Neural cell (in vitro differentiated cells): Measurements from ENCODE around the gene IFT122.

Source experiments
- CTCF ChIP-seq: fragments of 450-650 bp; IDR thresholded peaks from 2 replicates; pipeline ENCODE4 v1.5.1; 2014; ENCODE audit warnings: antibody characterized with exemption, mild to moderate bottlenecking, moderate library complexity; ENCODE audit not compliant: poor library complexity, severe bottlenecking
- EP300 ChIP-seq: fragments of 450-650 bp; conservative IDR thresholded peaks from 2 replicates; pipeline ENCODE4 v1.6.1; 2014; ENCODE audit warnings: antibody characterized with exemption, mild to moderate bottlenecking, moderate library complexity; ENCODE audit not compliant: poor library complexity, severe bottlenecking
- EZH2 ChIP-seq: fragments of 200-600, 300-800 bp; shearing (Covaris generic), sonication (generic); IDR thresholded peaks from 2 replicates; pipeline ENCODE4 v1.6.1; 2014; ENCODE audit warnings: antibody characterized with exemption, low read length, borderline replicate concordance, mild to moderate bottlenecking; ENCODE audit not compliant: insufficient read depth, poor library complexity, severe bottlenecking
- POLR2AphosphoS5 ChIP-seq: IDR thresholded peaks from 2 replicates; pipeline ENCODE4 v1.6.1; 2012
- RAD21 ChIP-seq: fragments of 450-650 bp; conservative IDR thresholded peaks from 2 replicates; pipeline ENCODE4 v1.6.1; 2014; ENCODE audit warnings: antibody characterized with exemption, mild to moderate bottlenecking, moderate library complexity
- REST ChIP-seq: IDR thresholded peaks from 2 replicates; pipeline ENCODE4 v1.6.1; 2012; ENCODE audit warnings: borderline replicate concordance
- SMC3 ChIP-seq: fragments of 450-650 bp; conservative IDR thresholded peaks from 2 replicates; pipeline ENCODE4 v1.6.1; 2014; ENCODE audit warnings: antibody characterized with exemption, mild to moderate bottlenecking, moderate library complexity; ENCODE audit not compliant: poor library complexity
- TAF1 ChIP-seq: IDR thresholded peaks from 2 replicates; pipeline ENCODE4 v1.6.1; 2012; ENCODE audit warnings: low read depth

GRCh38 chr3:129481766-129482332, 41.8 kb downstream of the IFT122 start:
- no peak for TF ChIP-seq POLR2AphosphoS5
- TF ChIP-seq EZH2 = no peak
- TF ChIP-seq CTCF = no peak
- TF ChIP-seq RAD21 = no peak
- TF ChIP-seq REST = no peak
- TF ChIP-seq EP300 = no peak
- no peak for TF ChIP-seq SMC3
- TF ChIP-seq TAF1 = no peak
